Choroid plexus epithelial cell (primary cell): ENCODE data around the gene FNDC3B.

Experiments
- DNase-seq: peaks from one replicate; pipeline ENCODE4 v3.0.0-alpha.2; 2010; ENCODE audit warnings: low read depth
- H3K4me3 ChIP-seq: 2 replicates; pipeline ENCODE4 v1.5.1; 2011; ENCODE audit warnings: low read depth, mild to moderate bottlenecking, control low read depth, low read length, moderate library complexity
- TF ChIP-seq, protein P1 (sequence below): conservative IDR thresholded peaks from 2 replicates; pipeline ENCODE4 v1.5.1; 2011; ENCODE audit warnings: low read depth, mild to moderate bottlenecking, control low read depth, inconsistent platforms, low read length, moderate library complexity

FNDC3B gene

DNA sequence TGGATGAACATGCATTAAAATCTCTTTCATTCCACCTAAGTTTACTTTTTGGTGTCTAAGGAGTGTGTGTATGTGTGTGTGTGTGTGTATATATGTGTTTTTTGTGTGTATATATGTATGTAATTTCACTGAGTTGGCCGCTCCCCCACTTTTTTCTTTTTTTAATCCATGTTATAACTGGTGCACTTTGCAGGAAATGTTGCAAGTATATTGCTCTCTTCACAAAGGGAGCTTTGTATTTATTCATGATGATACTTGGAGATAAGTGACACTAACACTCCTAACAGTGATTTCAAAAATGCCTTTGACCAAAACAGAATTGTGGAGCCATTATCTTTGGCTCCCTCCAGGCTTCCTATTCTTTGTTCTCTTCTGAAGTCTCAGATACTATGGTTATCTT is 95.8 kb downstream of the FNDC3B start:
- H3K4me3 ChIP-seq = no peak overlapping the region
- TF ChIP-seq, protein P1, sequence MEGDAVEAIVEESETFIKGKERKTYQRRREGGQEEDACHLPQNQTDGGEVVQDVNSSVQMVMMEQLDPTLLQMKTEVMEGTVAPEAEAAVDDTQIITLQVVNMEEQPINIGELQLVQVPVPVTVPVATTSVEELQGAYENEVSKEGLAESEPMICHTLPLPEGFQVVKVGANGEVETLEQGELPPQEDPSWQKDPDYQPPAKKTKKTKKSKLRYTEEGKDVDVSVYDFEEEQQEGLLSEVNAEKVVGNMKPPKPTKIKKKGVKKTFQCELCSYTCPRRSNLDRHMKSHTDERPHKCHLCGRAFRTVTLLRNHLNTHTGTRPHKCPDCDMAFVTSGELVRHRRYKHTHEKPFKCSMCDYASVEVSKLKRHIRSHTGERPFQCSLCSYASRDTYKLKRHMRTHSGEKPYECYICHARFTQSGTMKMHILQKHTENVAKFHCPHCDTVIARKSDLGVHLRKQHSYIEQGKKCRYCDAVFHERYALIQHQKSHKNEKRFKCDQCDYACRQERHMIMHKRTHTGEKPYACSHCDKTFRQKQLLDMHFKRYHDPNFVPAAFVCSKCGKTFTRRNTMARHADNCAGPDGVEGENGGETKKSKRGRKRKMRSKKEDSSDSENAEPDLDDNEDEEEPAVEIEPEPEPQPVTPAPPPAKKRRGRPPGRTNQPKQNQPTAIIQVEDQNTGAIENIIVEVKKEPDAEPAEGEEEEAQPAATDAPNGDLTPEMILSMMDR = no peak
- DNase-seq = no peak

DNA sequence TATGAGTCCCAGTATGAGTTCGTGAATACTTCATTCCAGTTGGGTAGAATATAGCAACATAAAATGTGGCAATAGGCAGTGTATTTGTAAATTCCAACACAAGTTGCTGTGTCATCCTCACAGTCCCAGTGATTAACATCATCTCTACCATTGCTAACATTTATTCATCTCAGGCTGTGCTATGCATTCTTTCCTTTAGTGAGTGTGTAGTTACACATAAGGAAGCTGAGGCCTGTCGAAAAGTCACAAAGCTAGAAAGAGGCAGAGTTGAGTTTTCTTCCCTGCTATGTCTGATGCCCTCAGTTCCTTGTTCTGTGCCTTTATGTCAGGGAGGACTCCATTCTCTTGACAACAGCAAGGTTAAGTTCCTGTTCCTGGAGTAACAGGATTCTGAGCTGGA is 96.4 kb downstream of the FNDC3B start:
- no peak overlapping the region for H3K4me3 ChIP-seq
- DNase-seq = peak; percentile 91

DNA sequence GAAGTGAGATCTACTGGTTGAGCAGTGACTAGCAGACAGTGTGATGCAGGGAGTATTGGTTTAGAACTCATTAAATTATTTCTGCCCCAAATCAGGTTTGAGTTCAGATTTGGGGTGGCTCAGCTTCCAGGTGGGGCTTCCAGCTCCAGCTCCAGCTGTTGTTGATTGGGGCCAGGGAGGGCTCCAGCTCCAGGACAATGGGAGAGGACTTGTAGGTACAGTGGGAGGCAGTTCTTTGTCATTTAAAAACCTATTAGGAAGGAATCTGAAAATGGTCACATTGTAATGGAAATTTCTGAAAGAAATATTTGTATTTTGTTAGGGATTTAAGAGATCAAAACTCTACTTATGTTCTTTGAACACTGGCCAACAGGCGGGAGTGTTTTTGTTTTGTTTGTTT is 97.0 kb downstream of the FNDC3B start:
- H3K4me3 ChIP-seq = no peak overlapping the region
- TF ChIP-seq, protein P1 = no peak
- DNase-seq = no peak

More for the DNA sequence above, 96.4 kb downstream of the FNDC3B start:
- TF ChIP-seq, protein P1 = no peak

DNA sequence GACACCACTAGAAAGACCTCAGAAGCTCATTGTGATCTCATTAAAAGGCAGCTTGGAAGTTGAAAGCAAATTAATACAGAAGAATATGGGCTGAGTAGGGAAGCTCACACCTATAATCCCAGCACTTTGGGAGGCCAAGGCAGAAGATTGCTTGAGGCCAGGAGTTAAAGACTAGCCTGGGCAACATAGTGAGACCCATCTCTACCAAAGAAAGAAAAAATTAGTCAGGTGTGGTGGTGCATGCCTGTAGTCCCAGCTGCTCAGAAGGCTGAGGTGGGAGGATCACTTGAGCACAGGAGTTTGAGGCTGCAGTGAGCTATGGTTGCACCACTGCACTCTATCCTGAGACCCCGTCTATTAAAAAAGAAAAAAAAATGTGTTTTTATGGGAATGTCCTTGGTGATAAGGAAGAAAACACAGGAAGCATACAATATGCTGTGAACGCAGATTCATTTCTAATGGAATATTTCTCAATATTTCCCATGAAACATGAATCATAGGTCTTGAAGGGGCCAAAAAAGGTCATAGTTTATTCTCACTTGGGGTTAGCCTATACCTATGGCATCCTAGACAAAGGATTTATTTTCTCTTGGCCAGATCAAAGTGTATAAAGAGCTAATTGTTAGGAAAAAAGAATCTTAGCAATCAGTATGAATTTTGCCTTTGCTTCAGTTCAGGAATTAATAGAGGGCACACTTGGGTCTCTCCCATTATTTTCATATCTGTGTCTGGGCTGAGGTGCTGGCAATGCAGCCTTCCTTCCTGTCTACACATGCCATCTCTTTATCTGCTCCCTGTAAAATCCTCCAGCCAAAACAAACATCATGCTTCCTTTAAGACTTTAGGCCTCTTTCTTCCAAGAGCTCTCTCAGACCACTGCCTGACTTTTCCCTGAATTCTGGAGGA is 98.2 kb downstream of the FNDC3B start:
- H3K4me3 ChIP-seq = no peak overlapping the region
- TF ChIP-seq, protein P1 = no peak
- no peak for DNase-seq

DNA sequence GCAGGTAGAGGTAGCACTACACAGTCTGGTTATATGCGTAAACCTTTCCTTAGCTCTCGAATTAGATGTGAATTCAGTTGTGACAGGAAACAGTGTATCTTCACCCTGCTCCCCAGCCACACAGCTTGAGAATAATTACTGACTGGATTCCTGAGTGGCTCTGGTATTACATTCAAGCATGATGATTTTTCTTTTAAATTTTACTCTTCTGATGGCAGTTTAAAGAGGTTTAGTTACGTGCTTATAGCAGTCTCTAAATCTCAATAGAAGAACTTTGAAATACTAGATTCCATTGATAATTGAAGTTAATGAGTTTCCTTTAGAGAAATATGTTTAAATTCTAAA is 98.8 kb downstream of the FNDC3B start:
- H3K4me3 ChIP-seq = no peak overlapping the region
- TF ChIP-seq, protein P1 = no peak
- peak; percentile 57 for DNase-seq

DNA sequence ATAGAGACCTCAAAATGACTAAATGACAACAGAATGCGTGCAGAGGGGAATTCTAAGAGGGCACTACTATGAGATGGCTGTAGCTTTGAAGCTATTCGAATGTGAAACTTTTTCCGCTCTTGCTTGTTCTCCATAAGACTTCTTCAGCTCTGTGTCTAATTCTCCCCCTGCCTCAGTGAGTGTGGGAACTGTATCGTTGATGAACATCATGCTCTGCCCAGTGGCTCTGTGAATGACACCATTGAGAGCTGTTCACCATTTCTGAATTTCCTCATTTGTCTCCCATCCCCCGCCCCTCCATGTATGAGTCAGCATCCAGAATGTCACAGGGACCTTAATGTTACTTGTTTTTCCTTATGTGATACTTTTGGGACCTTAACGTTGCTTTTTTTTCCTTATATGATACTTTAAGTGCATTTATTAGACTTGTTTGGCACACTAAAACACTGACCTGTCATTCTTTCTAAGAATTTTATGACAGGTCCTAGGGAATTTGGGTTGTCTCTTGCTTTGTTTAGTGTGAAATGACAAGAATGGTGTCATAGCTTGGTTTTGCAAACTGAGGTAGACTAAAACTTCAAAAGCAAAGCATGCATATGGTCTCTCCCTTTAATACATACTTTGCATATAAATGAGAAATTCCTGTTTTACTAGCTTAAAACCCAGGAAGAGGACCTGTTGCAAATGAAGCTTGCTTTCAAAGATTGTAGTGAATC is 99.6 kb downstream of the FNDC3B start:
- DNase-seq = peak; percentile 60
- no peak overlapping the region for H3K4me3 ChIP-seq
- TF ChIP-seq, protein P1 = no peak
